OCI-LY3 (cell line): Measurements from ENCODE around the gene ELMO1.

Experiments
- H2AFZ ChIP-seq: fragments of 200-600, 300-600 bp; shearing (Covaris generic); 2 replicates; pipeline ENCODE4 v1.6.0; 2014; ENCODE audit warnings: antibody characterized with exemption, low read depth, low read length
- H3K27ac ChIP-seq: fragments of 200-600, 300-600 bp; sonication (generic); 2 replicates; pipeline ENCODE4 v1.5.1; 2014; ENCODE audit warnings: mild to moderate bottlenecking, low read length, moderate library complexity, mixed read lengths
- H3K27me3 ChIP-seq: fragments of 200-600, 300-600 bp; sonication (generic); 2 replicates; pipeline ENCODE4 v1.6.1; 2014; ENCODE audit warnings: low read depth, low read length, mixed read lengths
- H3K36me3 ChIP-seq: fragments of 200-600, 300-600 bp; sonication (generic); replicated peaks from 2 replicates; pipeline ENCODE3; 2014; ENCODE audit warnings: low read depth, low read length, mixed read lengths
- H3K4me1 ChIP-seq: fragments of 300-600, 200-600 bp; sonication (generic); 2 replicates; pipeline ENCODE4 v1.6.1; 2014; ENCODE audit warnings: low read length, mixed read lengths
- H3K4me2 ChIP-seq: fragments of 200-600, 300-600 bp; sonication (generic); 2 replicates; pipeline ENCODE4 v1.6.1; 2014; ENCODE audit warnings: low read length, mixed read lengths
- H3K4me3 ChIP-seq: fragments of 300-600, 200-600 bp; sonication (generic); 2 replicates; pipeline ENCODE4 v1.5.1; 2014; ENCODE audit warnings: antibody characterized with exemption, mild to moderate bottlenecking, low read length, moderate library complexity
- H3K79me2 ChIP-seq: fragments of 300-600, 200-600 bp; shearing (Covaris generic); 2 replicates; pipeline ENCODE4 v1.6.1; 2014; ENCODE audit warnings: mild to moderate bottlenecking, low read length, mixed read lengths
- H3K9ac ChIP-seq: fragments of 300-600, 200-600 bp; shearing (Covaris generic); 2 replicates; pipeline ENCODE4 v1.6.0; 2014; ENCODE audit warnings: mild to moderate bottlenecking, low read length, moderate library complexity
- H3K9me3 ChIP-seq: fragments of 200-600, 300-600 bp; shearing (Covaris generic); 2 replicates; pipeline ENCODE4 v1.6.1; 2014; ENCODE audit warnings: low read length, mixed read lengths; ENCODE audit not compliant: insufficient read depth
- H4K20me1 ChIP-seq: fragments of 200-600, 300-600 bp; sonication (generic); 2 replicates; pipeline ENCODE4 v1.6.1; 2016; ENCODE audit warnings: low read length, mixed read lengths; ENCODE audit not compliant: insufficient read depth
- EZH2phosphoT487 ChIP-seq: fragments of 200-600 bp; shearing (Covaris generic); IDR thresholded peaks from 2 replicates; pipeline ENCODE4 v1.6.1; 2018; ENCODE audit warnings: antibody characterized with exemption, mixed run types, low read depth
- TF ChIP-seq, protein P1 (sequence below): fragments of 200-600, 300-600 bp; sonication (generic); IDR thresholded peaks from 2 replicates; pipeline ENCODE4 v1.5.1; 2014; ENCODE audit warnings: antibody characterized with exemption, low read length, low read depth

ELMO1 gene

DNA sequence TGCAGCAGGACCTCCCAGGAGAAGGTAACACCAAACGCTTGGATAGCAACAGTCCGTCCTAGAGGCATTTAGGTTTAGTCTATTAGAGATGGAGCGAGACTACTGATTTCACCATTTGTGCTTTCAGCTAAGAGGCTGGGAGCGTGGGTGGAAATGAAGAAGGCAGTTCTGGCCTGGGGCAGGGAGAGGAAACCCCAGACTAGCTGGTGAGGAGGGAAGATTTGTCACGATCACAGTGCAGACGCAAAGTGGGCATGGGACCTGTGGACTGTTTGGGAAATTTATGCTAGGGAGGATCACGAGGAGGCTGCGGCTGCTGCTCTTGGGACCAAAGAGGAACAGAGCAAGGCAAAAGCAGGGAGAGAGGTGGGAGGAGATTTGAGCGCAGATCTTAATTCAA is 594.0 kb downstream of the ELMO1 start:
- Histone ChIP-seq H3K9ac (no peak overlapping the region), H3K27me3 (no peaks in the 10 kb centered on the region), H2AFZ (no peak overlapping the region), H3K4me1 (peaks cover 6% of the 10 kb centered on the region; the same call in 1 of the 2 replicates), H3K4me3 (no peak overlapping the region), H3K9me3 (no peaks in the 10 kb centered on the region), H3K27ac (no peak overlapping the region), H3K4me2 (no peak overlapping the region), H4K20me1 (no peaks in the 10 kb centered on the region; the same call in 1 of the 2 replicates), H3K79me2 (no peaks in the 10 kb centered on the region), H3K36me3 (peaks cover 50% of the 10 kb centered on the region)
- TF ChIP-seq, protein P1, sequence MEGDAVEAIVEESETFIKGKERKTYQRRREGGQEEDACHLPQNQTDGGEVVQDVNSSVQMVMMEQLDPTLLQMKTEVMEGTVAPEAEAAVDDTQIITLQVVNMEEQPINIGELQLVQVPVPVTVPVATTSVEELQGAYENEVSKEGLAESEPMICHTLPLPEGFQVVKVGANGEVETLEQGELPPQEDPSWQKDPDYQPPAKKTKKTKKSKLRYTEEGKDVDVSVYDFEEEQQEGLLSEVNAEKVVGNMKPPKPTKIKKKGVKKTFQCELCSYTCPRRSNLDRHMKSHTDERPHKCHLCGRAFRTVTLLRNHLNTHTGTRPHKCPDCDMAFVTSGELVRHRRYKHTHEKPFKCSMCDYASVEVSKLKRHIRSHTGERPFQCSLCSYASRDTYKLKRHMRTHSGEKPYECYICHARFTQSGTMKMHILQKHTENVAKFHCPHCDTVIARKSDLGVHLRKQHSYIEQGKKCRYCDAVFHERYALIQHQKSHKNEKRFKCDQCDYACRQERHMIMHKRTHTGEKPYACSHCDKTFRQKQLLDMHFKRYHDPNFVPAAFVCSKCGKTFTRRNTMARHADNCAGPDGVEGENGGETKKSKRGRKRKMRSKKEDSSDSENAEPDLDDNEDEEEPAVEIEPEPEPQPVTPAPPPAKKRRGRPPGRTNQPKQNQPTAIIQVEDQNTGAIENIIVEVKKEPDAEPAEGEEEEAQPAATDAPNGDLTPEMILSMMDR: no peak
- TF ChIP-seq EZH2phosphoT487: no peak

DNA sequence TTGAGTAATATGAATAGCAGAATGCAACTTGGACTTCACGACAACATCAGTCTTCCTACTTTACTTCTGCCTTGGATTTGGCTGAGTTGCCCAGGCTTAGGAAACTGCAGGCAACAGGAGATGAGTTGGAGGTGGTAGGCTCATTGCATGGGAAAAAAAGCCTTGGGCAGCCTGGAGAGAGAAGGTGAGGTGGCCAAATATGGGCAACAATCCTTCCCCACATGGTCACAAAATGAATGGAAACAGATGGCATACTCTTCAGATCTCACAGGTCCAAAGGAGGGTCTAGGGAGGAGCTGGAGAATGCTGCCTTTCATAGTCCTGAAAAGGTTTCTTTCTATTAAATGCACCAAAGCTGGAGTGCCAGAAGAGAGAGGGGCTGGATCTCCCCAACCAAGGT is 595.7 kb downstream of the ELMO1 start:
- H3K4me1 ChIP-seq: peaks cover 6% of the 10 kb centered on the region; the same call in 1 of the 2 replicates
- H3K36me3 ChIP-seq: peaks cover 48% of the 10 kb centered on the region
- H4K20me1 ChIP-seq: no peaks in the 10 kb centered on the region

DNA sequence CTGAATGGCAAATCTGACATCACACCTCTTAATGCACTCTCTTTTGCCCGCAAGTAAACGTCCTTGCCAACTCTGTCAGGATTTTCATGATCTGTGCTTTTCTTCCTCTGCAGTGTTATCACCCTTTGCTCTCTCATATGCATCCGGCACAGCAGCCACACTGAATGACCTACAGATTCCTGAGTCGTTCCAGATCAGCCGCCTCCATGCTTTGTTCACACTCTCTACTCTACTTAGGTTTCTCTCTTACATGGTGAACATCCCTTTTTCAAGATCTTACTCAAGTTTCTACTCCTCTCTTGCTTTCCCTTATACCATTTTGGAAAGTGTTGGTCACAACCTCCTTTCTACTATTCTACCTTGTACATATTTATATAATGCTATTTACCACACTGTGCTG is 596.6 kb downstream of the ELMO1 start:
- Histone ChIP-seq H3K27me3 (no peaks in the 10 kb centered on the region), H3K79me2 (no peaks in the 10 kb centered on the region)
- TF ChIP-seq, protein P1: no peak
- TF ChIP-seq EZH2phosphoT487: no peak

More for the DNA sequence above, 595.7 kb downstream of the ELMO1 start:
- no peak overlapping the region for H3K4me2 ChIP-seq
- no peak overlapping the region for H3K9ac ChIP-seq
- no peaks in the 10 kb centered on the region for H3K79me2 ChIP-seq
- no peak overlapping the region for H3K4me3 ChIP-seq
- H2AFZ ChIP-seq: no peak overlapping the region
- H3K27ac ChIP-seq: no peak overlapping the region
- peaks cover 7% of the 10 kb centered on the region; the same call in 1 of the 2 replicates for H3K9me3 ChIP-seq
- TF ChIP-seq EZH2phosphoT487: no peak
- TF ChIP-seq, protein P1: no peak
- H3K27me3 ChIP-seq: no peaks in the 10 kb centered on the region

DNA sequence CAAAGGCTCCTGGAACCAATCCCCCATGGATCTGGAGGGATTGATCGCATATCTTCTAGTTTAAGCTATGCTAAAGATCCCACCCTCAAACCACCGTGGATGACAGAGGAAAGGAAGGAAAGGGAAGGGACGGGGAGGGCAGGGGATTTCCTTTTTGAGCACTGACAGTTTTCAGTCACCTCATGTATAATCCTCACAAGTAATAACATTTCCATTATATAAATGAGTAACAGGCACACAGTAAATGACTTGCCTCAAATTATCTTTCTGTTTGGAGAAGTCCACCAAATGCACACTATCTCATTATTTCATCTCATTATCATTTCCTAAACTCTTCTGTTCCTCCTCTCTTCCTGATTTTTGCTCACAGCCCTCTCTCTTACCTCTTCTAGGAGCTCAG is 597.3 kb downstream of the ELMO1 start:
- H3K4me3 ChIP-seq: no peak overlapping the region
- H3K36me3 ChIP-seq: peaks cover 42% of the 10 kb centered on the region
- H2AFZ ChIP-seq: no peak overlapping the region
- H3K4me1 ChIP-seq: peaks cover 6% of the 10 kb centered on the region; the same call in 1 of the 2 replicates
- H4K20me1 ChIP-seq: no peaks in the 10 kb centered on the region
- H3K9ac ChIP-seq: no peak overlapping the region
- no peaks in the 10 kb centered on the region for H3K27me3 ChIP-seq
- no peak overlapping the region for H3K27ac ChIP-seq
- TF ChIP-seq, protein P1: no peak
- no peak for TF ChIP-seq EZH2phosphoT487
- H3K9me3 ChIP-seq: peaks cover 10% of the 10 kb centered on the region; the same call in 1 of the 2 replicates
- no peak overlapping the region for H3K4me2 ChIP-seq
- H3K79me2 ChIP-seq: no peaks in the 10 kb centered on the region

More for the DNA sequence above, 596.6 kb downstream of the ELMO1 start:
- H3K36me3 ChIP-seq: peaks cover 48% of the 10 kb centered on the region
- peaks cover 6% of the 10 kb centered on the region; the same call in 1 of the 2 replicates for H3K4me1 ChIP-seq
- H4K20me1 ChIP-seq: no peaks in the 10 kb centered on the region
- H3K4me2 ChIP-seq: no peak overlapping the region
- no peak overlapping the region for H3K9ac ChIP-seq
- H3K27ac ChIP-seq: no peak overlapping the region
- peaks cover 10% of the 10 kb centered on the region; the same call in 1 of the 2 replicates for H3K9me3 ChIP-seq
- no peak overlapping the region for H3K4me3 ChIP-seq
- no peak overlapping the region for H2AFZ ChIP-seq
